HepG2 (cell line): ENCODE measurements around the gene MYH10. TPM values are rescaled to one million over a fixed set of nuclear protein-coding genes. Genes with fewer than 3 reads are reported as not detected.

Experiments used
- CSRNP1 ChIP-seq: sonication (generic); formaldehyde crosslinking; IDR thresholded peaks from 2 replicates; pipeline ENCODE4 v1.8.1; 2023; ENCODE audit warnings: mild to moderate bottlenecking, missing genetic modification reagents
- GATAD1 ChIP-seq: IDR thresholded peaks from 2 replicates; pipeline ENCODE4 v1.6.1; 2016; ENCODE audit warnings: missing genetic modification reagents, missing compliant biosample characterization
- MEIS1 ChIP-seq: sonication (generic); formaldehyde crosslinking; IDR thresholded peaks from 2 replicates; pipeline ENCODE4 v1.9.0; 2021; ENCODE audit warnings: mild to moderate bottlenecking, missing genetic modification reagents, moderate library complexity, borderline replicate concordance
- MIXL1 ChIP-seq: IDR thresholded peaks from 2 replicates; pipeline ENCODE4 v1.6.1; 2016
- SAP130 ChIP-seq: IDR thresholded peaks from 2 replicates; pipeline ENCODE4 v1.6.1; 2016; ENCODE audit warnings: low read depth
- SIX4 ChIP-seq: sonication (generic); formaldehyde crosslinking; IDR thresholded peaks from 2 replicates; pipeline ENCODE4 v1.4.0; 2020; ENCODE audit warnings: missing genetic modification reagents
- SKI ChIP-seq: fragments of 450-650 bp; IDR thresholded peaks from one replicate; pipeline ENCODE4 v1.6.1; 2018; ENCODE audit warnings: mild to moderate bottlenecking; ENCODE audit not compliant: partially characterized antibody
- SRSF9 ChIP-seq: fragments of 200-400 bp; formaldehyde crosslinking; IDR thresholded peaks from 2 replicates; pipeline ENCODE4 v1.6.1; 2018; ENCODE audit warnings: borderline replicate concordance, mild to moderate bottlenecking, low read depth, low read length; ENCODE audit not compliant: insufficient read depth, poor library complexity, severe bottlenecking
- ZFP36L2 ChIP-seq: sonication (generic); formaldehyde crosslinking; IDR thresholded peaks from 2 replicates; pipeline ENCODE4 v1.4.0; 2020; ENCODE audit warnings: missing genetic modification reagents
- ZFP37 ChIP-seq: sonication (generic); formaldehyde crosslinking; IDR thresholded peaks from 2 replicates; pipeline ENCODE4 v1.4.0; 2020; ENCODE audit warnings: missing genetic modification reagents, borderline replicate concordance
- ZNF124 ChIP-seq: sonication (generic); formaldehyde crosslinking; IDR thresholded peaks from 2 replicates; pipeline ENCODE4 v1.4.0; 2020; ENCODE audit warnings: missing genetic modification reagents
- ZNF274 ChIP-seq: sonication (generic); formaldehyde crosslinking; IDR thresholded peaks from 2 replicates; pipeline ENCODE4 v1.5.1; 2020; ENCODE audit warnings: mild to moderate bottlenecking, missing genetic modification reagents
- ZNF331 ChIP-seq: sonication (generic); formaldehyde crosslinking; IDR thresholded peaks from 2 replicates; pipeline ENCODE4 v1.4.0; 2020; ENCODE audit warnings: missing genetic modification reagents
- ZNF589 ChIP-seq: sonication (generic); formaldehyde crosslinking; conservative IDR thresholded peaks from 2 replicates; pipeline ENCODE4 v1.8.0; 2022; ENCODE audit warnings: mild to moderate bottlenecking, moderate library complexity, missing genetic modification reagents
- ZNF766 ChIP-seq: sonication (generic); formaldehyde crosslinking; IDR thresholded peaks from 2 replicates; pipeline ENCODE4 v1.5.0; 2020; ENCODE audit warnings: missing genetic modification reagents, borderline replicate concordance
- polyA plus RNA-seq, 8 experiments: library from polyadenylated mRNA; depleted of rRNA in 3 of 8; stranded (reverse) in 7 of 8; unstranded in 1 of 8; fragments of >200 nt; fragmentation: Illumina TruSeq in 4 of 8; extraction: Trizol in 4 of 8; gene quantifications; 2 replicates each; pipeline versions ENCODE4 v1.2.1 to v1.2.3, GENCODE V29; 2011 to 2016; ENCODE audit warnings: low read depth in 4 of 8, missing spikeins in 1 of 8, mixed read lengths in 1 of 8; ENCODE audit not compliant: insufficient read depth in 1 of 8
- total RNA-seq, 5 experiments: library from RNA; depleted of rRNA; stranded (reverse); fragments of >200 nt; fragmentation: Illumina TruSeq; extraction: Trizol; gene quantifications; 2 replicates each; pipeline ENCODE4 v1.2.3, GENCODE V29; 2016; ENCODE audit warnings: low read depth in 1 of 5
- TF ChIP-seq, protein P1 (sequence below): sonication (generic); formaldehyde crosslinking; IDR thresholded peaks from 2 replicates; pipeline ENCODE4 v1.4.0; 2020; ENCODE audit warnings: mild to moderate bottlenecking, missing genetic modification reagents, borderline replicate concordance
- TF ChIP-seq, protein P2 (sequence below): sonication (generic); formaldehyde crosslinking; IDR thresholded peaks from 2 replicates; pipeline ENCODE4 v1.9.0; 2021; ENCODE audit warnings: missing genetic modification reagents, borderline replicate concordance
- TF ChIP-seq, protein P3 (sequence below), 2 experiments: sonication (generic) in 1 of 2; formaldehyde crosslinking in 1 of 2; IDR thresholded peaks; 2 replicates each; pipeline versions ENCODE4 v1.4.0 to v1.6.1; 2018 to 2020; ENCODE audit warnings: missing genetic modification reagents in 2 of 2, borderline replicate concordance in 1 of 2, low read depth in 1 of 2, mild to moderate bottlenecking in 1 of 2, missing biosample characterization in 1 of 2

MYH10 gene
- total and polyA plus RNA-seq, 2 of the 13 experiments (the other 11 are each of a cell fraction or from before 2014, with no cell fraction given), result 43.4 to 68.6 TPM

DNA sequence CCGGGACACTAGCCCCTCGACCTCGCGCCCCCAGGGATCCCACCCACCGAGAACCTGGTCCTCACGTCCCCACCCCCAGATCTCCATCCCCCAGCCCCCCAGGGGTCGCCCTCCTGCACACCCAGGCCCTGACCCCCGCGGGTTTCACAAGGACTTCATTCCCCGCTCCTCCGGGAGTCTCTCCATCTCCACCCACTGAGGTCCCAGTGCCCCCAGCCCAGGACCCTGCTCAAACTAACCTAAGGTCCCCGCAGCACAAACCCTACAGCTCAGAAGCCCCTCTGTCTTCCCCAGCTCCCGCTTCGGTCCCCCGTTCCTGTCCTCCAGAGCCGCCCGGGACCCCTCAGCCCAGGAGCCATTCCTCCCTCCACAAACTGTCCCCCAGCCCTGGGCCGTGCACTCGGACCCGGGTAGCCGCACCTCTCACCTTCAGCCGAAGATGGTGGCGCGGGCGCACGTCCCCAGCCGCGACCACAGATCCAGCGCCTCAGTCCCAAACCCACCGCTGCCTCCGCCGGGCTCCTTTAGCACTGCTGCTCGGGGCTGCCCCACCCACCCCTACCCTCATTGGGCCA lies at the start of gene MYH10 (continued):
- TF ChIP-seq ZNF766 (CRISPR knock-in tag), result no peak
- peak; percentile 78; the same call in 1 of the 2 replicates for TF ChIP-seq CSRNP1
- TF ChIP-seq GATAD1 (CRISPR knock-in tag), result peak; percentile 25; the same call in 1 of the 2 replicates
- TF ChIP-seq, protein P1, sequence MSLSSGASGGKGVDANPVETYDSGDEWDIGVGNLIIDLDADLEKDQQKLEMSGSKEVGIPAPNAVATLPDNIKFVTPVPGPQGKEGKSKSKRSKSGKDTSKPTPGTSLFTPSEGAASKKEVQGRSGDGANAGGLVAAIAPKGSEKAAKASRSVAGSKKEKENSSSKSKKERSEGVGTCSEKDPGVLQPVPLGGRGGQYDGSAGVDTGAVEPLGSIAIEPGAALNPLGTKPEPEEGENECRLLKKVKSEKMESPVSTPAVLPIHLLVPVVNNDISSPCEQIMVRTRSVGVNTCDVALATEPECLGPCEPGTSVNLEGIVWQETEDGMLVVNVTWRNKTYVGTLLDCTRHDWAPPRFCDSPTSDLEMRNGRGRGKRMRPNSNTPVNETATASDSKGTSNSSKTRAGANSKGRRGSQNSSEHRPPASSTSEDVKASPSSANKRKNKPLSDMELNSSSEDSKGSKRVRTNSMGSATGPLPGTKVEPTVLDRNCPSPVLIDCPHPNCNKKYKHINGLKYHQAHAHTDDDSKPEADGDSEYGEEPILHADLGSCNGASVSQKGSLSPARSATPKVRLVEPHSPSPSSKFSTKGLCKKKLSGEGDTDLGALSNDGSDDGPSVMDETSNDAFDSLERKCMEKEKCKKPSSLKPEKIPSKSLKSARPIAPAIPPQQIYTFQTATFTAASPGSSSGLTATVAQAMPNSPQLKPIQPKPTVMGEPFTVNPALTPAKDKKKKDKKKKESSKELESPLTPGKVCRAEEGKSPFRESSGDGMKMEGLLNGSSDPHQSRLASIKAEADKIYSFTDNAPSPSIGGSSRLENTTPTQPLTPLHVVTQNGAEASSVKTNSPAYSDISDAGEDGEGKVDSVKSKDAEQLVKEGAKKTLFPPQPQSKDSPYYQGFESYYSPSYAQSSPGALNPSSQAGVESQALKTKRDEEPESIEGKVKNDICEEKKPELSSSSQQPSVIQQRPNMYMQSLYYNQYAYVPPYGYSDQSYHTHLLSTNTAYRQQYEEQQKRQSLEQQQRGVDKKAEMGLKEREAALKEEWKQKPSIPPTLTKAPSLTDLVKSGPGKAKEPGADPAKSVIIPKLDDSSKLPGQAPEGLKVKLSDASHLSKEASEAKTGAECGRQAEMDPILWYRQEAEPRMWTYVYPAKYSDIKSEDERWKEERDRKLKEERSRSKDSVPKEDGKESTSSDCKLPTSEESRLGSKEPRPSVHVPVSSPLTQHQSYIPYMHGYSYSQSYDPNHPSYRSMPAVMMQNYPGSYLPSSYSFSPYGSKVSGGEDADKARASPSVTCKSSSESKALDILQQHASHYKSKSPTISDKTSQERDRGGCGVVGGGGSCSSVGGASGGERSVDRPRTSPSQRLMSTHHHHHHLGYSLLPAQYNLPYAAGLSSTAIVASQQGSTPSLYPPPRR, result 0 out of 2 replicates have a peak, but pooled peaks have one; percentile 33
- TF ChIP-seq SIX4 (CRISPR knock-in tag), result no peak
- TF ChIP-seq ZNF331 (CRISPR knock-in tag), result 0 out of 2 replicates have a peak, but pooled peaks have one; percentile 60
- no peak; the same call in 1 of the 2 replicates for TF ChIP-seq ZFP37 (CRISPR knock-in tag)
- no peak for TF ChIP-seq ZNF274 (CRISPR knock-in tag)
- TF ChIP-seq ZNF589 (CRISPR knock-in tag), result 0 out of 2 replicates have a peak, but pooled peaks have one; percentile 28
- TF ChIP-seq, protein P2, sequence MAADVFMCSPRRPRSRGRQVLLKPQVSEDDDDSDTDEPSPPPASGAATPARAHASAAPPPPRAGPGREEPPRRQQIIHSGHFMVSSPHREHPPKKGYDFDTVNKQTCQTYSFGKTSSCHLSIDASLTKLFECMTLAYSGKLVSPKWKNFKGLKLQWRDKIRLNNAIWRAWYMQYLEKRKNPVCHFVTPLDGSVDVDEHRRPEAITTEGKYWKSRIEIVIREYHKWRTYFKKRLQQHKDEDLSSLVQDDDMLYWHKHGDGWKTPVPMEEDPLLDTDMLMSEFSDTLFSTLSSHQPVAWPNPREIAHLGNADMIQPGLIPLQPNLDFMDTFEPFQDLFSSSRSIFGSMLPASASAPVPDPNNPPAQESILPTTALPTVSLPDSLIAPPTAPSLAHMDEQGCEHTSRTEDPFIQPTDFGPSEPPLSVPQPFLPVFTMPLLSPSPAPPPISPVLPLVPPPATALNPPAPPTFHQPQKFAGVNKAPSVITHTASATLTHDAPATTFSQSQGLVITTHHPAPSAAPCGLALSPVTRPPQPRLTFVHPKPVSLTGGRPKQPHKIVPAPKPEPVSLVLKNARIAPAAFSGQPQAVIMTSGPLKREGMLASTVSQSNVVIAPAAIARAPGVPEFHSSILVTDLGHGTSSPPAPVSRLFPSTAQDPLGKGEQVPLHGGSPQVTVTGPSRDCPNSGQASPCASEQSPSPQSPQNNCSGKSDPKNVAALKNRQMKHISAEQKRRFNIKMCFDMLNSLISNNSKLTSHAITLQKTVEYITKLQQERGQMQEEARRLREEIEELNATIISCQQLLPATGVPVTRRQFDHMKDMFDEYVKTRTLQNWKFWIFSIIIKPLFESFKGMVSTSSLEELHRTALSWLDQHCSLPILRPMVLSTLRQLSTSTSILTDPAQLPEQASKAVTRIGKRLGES, result no peak
- TF ChIP-seq MEIS1, result 0 out of 2 replicates have a peak, but pooled peaks have one; percentile 8
- TF ChIP-seq SRSF9, result no peak
- no peak for TF ChIP-seq ZNF124 (CRISPR knock-in tag)
- no peak for TF ChIP-seq SKI
- TF ChIP-seq, protein P3, sequence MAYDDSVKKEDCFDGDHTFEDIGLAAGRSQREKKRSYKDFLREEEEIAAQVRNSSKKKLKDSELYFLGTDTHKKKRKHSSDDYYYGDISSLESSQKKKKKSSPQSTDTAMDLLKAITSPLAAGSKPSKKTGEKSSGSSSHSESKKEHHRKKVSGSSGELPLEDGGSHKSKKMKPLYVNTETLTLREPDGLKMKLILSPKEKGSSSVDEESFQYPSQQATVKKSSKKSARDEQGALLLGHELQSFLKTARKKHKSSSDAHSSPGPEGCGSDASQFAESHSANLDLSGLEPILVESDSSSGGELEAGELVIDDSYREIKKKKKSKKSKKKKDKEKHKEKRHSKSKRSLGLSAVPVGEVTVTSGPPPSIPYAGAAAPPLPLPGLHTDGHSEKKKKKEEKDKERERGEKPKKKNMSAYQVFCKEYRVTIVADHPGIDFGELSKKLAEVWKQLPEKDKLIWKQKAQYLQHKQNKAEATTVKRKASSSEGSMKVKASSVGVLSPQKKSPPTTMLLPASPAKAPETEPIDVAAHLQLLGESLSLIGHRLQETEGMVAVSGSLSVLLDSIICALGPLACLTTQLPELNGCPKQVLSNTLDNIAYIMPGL (CRISPR knock-in tag; IDR thresholded peaks at IDR 0.05; ENCODE audit: borderline replicate concordance in 1 of 2, low read depth in 1 of 2), result peak in 1 of 2 experiments; percentile 15; a peak in 1 of 4 replicates
- no peak; the same call in 1 of the 2 replicates for TF ChIP-seq SAP130 (CRISPR knock-in tag)
- 0 out of 2 replicates have a peak, but pooled peaks have one; percentile 22 for TF ChIP-seq MIXL1 (CRISPR knock-in tag)
- 0 out of 2 replicates have a peak, but pooled peaks have one; percentile 17 for TF ChIP-seq ZFP36L2 (CRISPR knock-in tag)
